ENCODE results near the gene HIBADH. TPM values are rescaled to one million over a fixed set of nuclear protein-coding genes. Genes with fewer than 3 reads are reported as not detected.

The HIBADH gene
- 17.5 TPM for polyA plus RNA-seq (2012; ENCODE audit: insufficient read length, low read depth)

DNA sequence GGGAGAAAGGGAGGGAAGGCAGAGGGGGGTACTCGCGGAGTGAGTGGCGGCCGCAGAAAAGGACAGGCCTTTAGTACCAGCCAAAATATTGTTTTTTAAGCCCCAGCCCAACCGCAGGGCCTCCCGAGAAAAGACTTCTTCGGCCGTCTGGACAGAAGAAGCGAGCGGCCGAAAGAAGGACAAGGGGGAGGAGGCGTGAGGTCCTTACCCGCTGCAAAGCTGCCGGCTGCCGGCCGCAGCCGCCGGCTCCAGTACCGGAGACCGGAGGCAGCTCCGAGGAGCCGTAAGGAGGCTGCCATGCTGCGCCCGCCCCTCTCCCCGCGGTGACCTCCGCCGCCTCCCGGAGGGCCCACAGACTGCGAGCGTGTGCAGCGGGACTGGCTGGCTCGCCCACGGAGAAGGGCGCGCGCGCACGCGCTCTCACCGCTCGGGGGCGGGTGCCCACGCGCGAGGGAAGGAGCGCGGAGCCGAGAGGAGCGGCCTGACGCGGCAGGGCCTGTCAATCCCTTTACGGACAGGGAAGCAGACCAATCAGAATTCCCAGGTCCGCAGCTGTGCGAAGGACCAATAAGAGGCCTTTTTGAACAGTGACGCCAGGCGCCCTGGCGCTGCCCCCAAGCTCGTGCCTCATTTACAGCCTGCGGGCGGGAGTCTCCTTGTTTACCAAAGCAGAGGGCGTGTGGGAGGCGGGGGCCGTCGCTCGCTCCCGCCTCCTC is at the start of gene HIBADH:
Gene HIBADH (minus strand): TSS at position 394 of the 716 bp plus-strand sequence. CDS start 95 bp downstream, at position 299.
- TF ChIP-seq TAF1 (IDR thresholded peaks at IDR 0.05; ENCODE audit: borderline replicate concordance, insufficient read depth, low read length), result 0 out of 2 replicates have a peak, but pooled peaks have one; percentile 66
- peak; percentile 81 for TF ChIP-seq POLR2AphosphoS5 (IDR thresholded peaks at IDR 0.05; ENCODE audit: low read depth, low read length)
- TF ChIP-seq FOXP2 (optimal IDR thresholded peaks at IDR 0.05; ENCODE audit: borderline replicate concordance, extremely low read depth, extremely low read length, insufficient read depth), result peak; percentile 98
- TF ChIP-seq, protein P1, sequence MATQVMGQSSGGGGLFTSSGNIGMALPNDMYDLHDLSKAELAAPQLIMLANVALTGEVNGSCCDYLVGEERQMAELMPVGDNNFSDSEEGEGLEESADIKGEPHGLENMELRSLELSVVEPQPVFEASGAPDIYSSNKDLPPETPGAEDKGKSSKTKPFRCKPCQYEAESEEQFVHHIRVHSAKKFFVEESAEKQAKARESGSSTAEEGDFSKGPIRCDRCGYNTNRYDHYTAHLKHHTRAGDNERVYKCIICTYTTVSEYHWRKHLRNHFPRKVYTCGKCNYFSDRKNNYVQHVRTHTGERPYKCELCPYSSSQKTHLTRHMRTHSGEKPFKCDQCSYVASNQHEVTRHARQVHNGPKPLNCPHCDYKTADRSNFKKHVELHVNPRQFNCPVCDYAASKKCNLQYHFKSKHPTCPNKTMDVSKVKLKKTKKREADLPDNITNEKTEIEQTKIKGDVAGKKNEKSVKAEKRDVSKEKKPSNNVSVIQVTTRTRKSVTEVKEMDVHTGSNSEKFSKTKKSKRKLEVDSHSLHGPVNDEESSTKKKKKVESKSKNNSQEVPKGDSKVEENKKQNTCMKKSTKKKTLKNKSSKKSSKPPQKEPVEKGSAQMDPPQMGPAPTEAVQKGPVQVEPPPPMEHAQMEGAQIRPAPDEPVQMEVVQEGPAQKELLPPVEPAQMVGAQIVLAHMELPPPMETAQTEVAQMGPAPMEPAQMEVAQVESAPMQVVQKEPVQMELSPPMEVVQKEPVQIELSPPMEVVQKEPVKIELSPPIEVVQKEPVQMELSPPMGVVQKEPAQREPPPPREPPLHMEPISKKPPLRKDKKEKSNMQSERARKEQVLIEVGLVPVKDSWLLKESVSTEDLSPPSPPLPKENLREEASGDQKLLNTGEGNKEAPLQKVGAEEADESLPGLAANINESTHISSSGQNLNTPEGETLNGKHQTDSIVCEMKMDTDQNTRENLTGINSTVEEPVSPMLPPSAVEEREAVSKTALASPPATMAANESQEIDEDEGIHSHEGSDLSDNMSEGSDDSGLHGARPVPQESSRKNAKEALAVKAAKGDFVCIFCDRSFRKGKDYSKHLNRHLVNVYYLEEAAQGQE (IDR thresholded peaks at IDR 0.05; ENCODE audit: insufficient read depth in 1 of 2, low read depth in 2 of 2, low read length in 2 of 2), result 0 out of 4 replicates have a peak, but pooled peaks of 1 of the 2 experiments have one; percentile 33
- peak; percentile 90; the same call in 1 of the 2 replicates for TF ChIP-seq SIN3A (IDR thresholded peaks at IDR 0.05; ENCODE audit: borderline replicate concordance, insufficient read depth, low read length)

DNA sequence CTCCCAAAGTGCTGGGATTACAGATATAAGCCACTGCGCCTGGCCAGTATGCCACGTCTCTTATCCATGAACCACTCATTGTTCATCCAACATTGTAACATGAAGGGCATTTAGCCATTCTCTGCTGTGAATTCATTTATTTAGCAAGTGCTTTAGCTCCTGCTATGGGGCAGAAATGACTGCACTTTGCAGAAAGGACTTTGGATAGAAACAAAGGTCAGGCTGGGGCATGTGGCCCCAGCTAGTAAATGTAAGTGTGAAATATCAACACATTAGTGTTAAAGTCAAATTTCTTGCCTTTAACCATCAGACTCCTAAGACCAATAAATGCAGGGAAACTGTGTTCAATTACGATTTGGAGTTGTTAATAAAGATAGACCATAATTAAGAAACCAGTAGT is 49.5 kb upstream of the HIBADH start:
- TF ChIP-seq FOXP2 (optimal IDR thresholded peaks at IDR 0.05; ENCODE audit: borderline replicate concordance, extremely low read depth, extremely low read length, insufficient read depth) (no peak), POLR2AphosphoS5 (IDR thresholded peaks at IDR 0.05; ENCODE audit: low read depth, low read length) (no peak), TAF1 (IDR thresholded peaks at IDR 0.05; ENCODE audit: borderline replicate concordance, insufficient read depth, low read length) (no peak), SIN3A (IDR thresholded peaks at IDR 0.05; ENCODE audit: borderline replicate concordance, insufficient read depth, low read length) (no peak)
- TF ChIP-seq, protein P1 (IDR thresholded peaks at IDR 0.05; ENCODE audit: insufficient read depth in 1 of 2, low read depth in 2 of 2, low read length in 2 of 2), result no peak

DNA sequence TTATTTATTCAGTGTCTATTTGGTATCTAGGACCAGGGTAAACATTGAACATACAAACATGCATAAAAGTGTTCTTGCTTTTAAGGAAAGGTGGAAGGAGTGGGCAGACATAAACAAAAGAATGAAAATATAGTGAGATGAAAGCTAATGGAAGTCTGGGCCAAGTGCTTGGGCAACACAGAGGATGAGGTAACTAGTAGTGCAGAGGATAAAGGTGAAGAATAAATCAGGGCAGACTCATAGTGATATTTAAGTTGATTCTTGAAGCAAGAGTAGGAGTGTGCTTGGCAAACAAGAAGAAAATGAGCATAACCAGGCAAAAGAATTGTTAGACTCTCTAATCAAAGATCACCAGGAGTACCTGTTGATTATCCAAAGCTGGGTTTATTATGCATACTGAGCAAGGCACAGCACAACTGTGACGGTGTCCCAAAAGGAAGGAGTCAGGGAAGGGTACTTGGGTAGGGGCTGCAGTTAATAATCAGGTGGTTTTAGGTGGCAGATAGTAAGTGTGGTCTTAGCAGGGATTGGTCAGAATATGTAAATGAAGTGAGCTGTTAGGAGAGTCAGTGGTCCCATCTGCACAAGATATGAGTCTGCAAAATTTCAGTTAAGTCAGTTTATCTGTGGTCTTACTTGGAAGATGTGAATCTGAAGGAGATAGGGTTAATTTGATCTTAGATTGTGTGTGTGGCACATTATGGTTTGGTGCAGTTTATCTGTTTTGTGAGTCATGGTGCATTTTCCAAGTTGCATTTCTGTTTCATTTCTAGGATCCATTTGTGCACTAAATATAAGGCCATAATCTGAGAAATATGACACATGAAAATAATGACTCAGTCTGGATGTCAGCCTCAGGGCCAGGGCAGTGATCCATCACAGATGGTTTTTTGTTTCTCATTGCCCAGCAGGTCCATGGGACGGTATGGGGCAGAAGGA is 46.7 kb upstream of the HIBADH start:
- no peak for TF ChIP-seq FOXP2 (optimal IDR thresholded peaks at IDR 0.05; ENCODE audit: borderline replicate concordance, extremely low read depth, extremely low read length, insufficient read depth)
- TF ChIP-seq POLR2AphosphoS5 (IDR thresholded peaks at IDR 0.05; ENCODE audit: low read depth, low read length), result no peak
- no peak for TF ChIP-seq TAF1 (IDR thresholded peaks at IDR 0.05; ENCODE audit: borderline replicate concordance, insufficient read depth, low read length)
- no peak for TF ChIP-seq SIN3A (IDR thresholded peaks at IDR 0.05; ENCODE audit: borderline replicate concordance, insufficient read depth, low read length)
- TF ChIP-seq, protein P1 (IDR thresholded peaks at IDR 0.05; ENCODE audit: insufficient read depth in 1 of 2, low read depth in 2 of 2, low read length in 2 of 2), result no peak

DNA sequence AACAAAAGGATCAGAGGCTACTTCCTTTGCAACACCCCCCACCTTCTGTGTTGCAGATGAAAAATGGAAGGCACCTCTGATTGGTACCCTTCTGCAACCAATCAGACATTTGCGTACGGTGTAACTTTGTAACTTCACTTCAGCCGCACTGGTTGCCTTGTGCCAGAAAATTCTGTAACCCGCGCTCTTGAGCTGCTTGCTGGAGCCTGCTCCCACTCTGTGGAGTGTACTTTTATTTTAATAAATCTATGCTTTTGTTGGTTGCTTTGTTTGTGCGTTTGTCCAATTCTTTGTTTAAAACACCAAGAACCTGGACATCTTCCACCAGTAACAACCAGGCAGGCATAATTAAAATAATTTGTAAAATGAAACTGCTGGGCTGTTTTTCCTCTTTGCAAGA is 45.8 kb upstream of the HIBADH start:
- TF ChIP-seq, protein P1 (IDR thresholded peaks at IDR 0.05; ENCODE audit: insufficient read depth in 1 of 2, low read depth in 2 of 2, low read length in 2 of 2), result no peak
- TF ChIP-seq POLR2AphosphoS5 (IDR thresholded peaks at IDR 0.05; ENCODE audit: low read depth, low read length), result no peak
- TF ChIP-seq TAF1 (IDR thresholded peaks at IDR 0.05; ENCODE audit: borderline replicate concordance, insufficient read depth, low read length), result no peak
- TF ChIP-seq FOXP2 (optimal IDR thresholded peaks at IDR 0.05; ENCODE audit: borderline replicate concordance, extremely low read depth, extremely low read length, insufficient read depth), result no peak
- TF ChIP-seq SIN3A (IDR thresholded peaks at IDR 0.05; ENCODE audit: borderline replicate concordance, insufficient read depth, low read length), result no peak
